NCI-H2171 treated with DMSO at 0.1 percent for 48 hours (cell line): ENCODE results near the gene PAPPA.

Experiments
- DNase-seq: peaks from one replicate; lab custom pipeline; 2025; lab: John Stamatoyannopoulos, UW

The PAPPA gene

GRCh38 chr9:116387934-116388698 lies 234.5 kb downstream of the PAPPA start:
- DNase-seq = peak; percentile 94

- DNase-seq = no peak
Measured at GRCh38 chr9:116389541-116390302, 236.1 kb downstream of the PAPPA start.

- no peak for DNase-seq
Measured at GRCh38 chr9:116390303-116391228, 237.0 kb downstream of the PAPPA start.

- no peak for DNase-seq
Measured at GRCh38 chr9:116391306-116391900, 237.8 kb downstream of the PAPPA start.

DNA sequence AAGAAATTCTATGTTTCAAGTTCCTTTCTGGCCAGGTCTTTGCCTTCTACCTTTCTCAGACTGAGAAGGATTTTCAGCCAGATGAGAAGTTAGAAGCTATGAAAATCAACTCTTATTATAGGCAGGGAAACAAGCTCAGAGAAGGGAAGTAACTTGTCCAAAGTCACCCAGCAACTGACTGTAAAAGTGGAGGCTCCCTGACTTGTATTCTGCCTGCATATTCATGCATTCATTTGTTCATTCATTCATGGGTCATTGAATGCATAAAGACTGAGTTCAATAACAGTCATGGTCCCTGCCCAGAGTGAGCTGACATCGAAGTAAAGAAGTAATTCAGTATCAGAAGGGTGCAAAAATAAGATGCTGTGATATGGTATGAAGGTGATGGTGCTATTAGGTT lies 239.6 kb downstream of the PAPPA start:
- no peak for DNase-seq

GRCh38 chr9:116394070-116394469 lies 240.5 kb downstream of the PAPPA start:
- no peak for DNase-seq

DNA sequence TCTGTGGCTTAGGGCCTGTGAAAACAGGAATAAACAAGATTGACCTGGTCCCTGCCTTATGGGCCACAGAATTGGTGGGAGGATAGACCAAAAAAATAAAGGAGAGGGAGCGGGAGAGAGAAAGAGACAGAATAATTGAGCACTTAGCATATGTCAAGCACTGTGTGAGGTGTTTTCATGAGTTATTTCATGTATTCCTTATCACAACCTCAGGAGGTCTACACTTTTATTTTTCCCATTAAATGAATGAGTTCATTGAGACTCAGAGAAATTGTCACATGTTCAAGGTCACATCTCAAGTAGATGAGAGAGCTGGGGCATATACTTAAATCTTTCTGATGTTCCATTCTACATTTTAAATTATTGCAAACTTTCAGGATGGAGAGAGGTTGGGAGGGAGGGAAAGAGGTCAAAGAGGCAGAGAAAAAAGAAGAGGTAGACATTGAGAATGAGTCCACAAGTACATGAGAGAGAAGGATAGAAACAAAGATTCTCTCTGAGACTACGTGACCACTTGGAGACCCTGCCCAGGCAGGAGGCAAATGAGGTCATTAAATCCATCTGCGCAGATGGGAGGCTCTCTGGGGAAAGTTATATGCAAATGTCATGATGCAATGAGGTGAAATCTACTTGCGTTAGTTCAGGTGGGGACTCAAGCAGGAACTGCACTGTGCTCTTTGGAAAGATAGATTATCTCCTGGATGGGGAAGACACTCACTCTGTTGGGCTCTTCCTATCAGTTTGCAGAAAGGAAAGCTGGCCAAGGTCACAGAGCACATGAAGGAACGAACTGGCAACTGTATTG lies 241.5 kb downstream of the PAPPA start:
- peak; percentile 61 for DNase-seq

- no peak for DNase-seq
Measured at GRCh38 chr9:116395699-116396037, 242.1 kb downstream of the PAPPA start.

GRCh38 chr9:116403171-116403570 lies 249.6 kb downstream of the PAPPA start:
- no peak for DNase-seq

DNA sequence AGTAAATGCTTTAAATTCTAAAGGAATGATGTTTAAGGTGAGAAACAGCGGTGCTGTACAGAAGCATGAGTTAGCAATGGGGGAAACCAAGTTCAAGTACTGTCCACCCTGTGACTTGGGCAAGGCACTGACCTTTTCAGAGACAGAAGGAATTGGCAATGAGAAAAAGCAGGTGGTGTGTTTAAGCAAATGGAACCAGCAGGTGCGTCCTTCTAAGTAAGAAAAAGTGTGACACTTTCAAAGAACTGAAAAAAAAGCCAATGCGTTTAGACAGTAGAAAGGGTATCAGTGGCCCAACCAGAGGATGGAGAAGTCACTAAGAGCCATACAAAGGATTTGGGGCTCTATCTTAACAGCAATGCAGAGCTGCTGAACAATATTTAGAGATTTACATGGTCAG lies 250.6 kb downstream of the PAPPA start:
- no peak for DNase-seq

- DNase-seq = no peak
Measured at GRCh38 chr9:116405321-116405720, 251.7 kb downstream of the PAPPA start.

- DNase-seq = no peak
Measured at GRCh38 chr9:116406469-116406868, 252.9 kb downstream of the PAPPA start.

- no peak for DNase-seq
Measured at GRCh38 chr9:116409129-116409528, 255.5 kb downstream of the PAPPA start.

GRCh38 chr9:116409638-116410037 lies 256.0 kb downstream of the PAPPA start:
- DNase-seq = no peak

DNA sequence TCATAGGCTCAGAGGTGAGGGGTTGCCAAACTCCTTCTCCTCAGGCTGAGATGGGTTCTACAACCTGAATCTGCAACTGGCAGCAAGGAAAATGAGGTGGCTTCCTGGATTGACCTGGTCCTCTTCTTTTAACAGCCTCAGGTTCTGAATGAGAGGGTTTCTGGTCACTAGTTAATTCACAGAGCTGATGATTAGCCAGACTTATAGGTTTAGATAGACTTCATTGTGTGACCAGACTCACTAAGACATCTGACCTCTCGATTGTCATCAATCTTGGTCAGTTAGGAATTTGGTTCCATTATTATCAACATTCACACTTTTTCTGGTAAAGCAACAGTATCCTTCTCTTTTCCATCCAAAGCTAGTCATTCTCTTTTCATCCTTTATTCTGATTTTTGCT lies 257.9 kb downstream of the PAPPA start:
- DNase-seq = no peak

DNA sequence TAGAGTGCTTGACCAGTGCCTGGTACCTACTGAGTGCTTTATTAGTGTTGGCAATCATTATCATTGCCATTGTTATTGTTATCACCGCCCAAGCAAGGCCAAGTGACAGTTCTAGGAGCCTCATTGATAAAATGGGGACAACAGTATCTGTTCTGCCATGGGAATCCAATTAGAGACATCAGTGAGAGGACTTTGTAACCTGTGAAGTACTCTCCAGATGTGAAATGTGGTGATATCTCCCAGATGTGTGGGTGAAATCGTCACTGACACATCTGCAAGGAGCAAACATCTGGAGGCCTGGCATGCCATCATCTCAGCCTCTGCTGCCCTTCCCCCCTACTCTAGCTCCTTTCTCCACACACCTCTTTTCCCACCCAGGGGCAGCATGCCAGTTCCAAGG lies 260.8 kb downstream of the PAPPA start:
- DNase-seq = no peak

- no peak for DNase-seq
Measured at GRCh38 chr9:116416421-116416820, 262.8 kb downstream of the PAPPA start.

GRCh38 chr9:116417464-116417863 lies 263.9 kb downstream of the PAPPA start:
- no peak for DNase-seq

DNA sequence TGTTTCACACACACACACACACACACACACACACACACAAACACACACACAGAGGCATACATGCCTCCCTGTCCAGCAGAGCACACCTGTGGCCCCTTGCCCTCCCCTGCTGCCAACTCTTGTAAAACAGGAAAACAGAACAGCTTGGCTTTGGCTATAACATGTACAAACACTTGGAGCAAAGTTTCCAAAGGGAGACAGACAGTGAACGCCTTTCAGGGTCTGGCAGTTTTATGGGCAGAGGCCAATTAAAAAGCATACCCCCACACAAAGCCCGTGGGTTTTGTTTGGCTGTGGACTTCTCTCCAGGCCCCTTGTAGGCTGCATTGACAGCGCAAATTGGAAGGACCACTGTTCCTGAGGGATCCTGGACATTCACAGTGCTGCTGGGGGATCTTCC lies 265.6 kb downstream of the PAPPA start:
- DNase-seq = no peak

GRCh38 chr9:116420993-116421538 lies 267.5 kb downstream of the PAPPA start:
- DNase-seq = no peak
